Measurements from ENCODE around the gene CCDC13.
"Not testable (repeated sequence)": the region's sequence is repeated elsewhere in the genome, so short reads cannot be mapped to it uniquely, and the experiment has no call there.

CCDC13 gene, protein sequence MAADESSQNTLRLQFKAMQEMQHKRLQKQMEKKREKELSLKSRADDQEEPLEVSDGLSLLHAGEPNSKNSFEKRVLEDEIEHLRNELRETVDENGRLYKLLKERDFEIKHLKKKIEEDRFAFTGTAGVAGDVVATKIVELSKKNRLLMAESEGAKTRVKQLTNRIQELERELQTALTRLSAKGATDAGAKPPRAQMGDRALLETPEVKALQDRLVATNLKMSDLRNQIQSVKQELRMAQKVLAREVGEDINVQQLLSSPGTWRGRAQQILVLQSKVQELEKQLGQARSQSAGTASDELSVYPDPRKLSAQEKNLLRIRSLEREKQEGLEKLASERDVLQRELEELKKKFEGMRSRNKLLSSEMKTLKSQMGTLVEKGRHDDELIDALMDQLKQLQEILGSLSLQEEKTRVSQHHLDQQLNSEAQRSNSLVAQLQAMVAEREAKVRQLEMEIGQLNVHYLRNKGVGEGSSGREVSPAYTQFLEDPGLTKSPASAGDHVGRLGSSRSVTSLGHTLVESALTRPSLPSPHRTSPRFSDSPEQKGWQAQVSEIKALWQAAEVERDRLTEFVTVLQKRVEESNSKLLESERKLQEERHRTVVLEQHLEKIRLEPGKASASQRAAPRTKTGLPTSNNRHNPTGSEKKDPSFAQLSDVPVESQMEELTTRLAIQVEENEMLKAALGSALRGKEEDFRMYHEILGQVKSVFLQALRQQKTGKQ

GRCh38 chr3:42772670-42773408 lies at the start of gene CCDC13:
Gene CCDC13, minus strand, starts transcription at chr3:42773253. Its CDS starts 14,908 bp downstream, at chr3:42758345.
- peak; percentile 80 to 81 for DNase-seq

GRCh38 chr3:42822828-42823227 lies 49.8 kb upstream of the CCDC13 start:
- DNase-seq: no peak

- DNase-seq: no peak
Measured at GRCh38 chr3:42820746-42821051, 47.6 kb upstream of the CCDC13 start.

GRCh38 chr3:42819351-42819965 lies 46.4 kb upstream of the CCDC13 start:
- peak; percentile 89 to 94 for DNase-seq

DNA sequence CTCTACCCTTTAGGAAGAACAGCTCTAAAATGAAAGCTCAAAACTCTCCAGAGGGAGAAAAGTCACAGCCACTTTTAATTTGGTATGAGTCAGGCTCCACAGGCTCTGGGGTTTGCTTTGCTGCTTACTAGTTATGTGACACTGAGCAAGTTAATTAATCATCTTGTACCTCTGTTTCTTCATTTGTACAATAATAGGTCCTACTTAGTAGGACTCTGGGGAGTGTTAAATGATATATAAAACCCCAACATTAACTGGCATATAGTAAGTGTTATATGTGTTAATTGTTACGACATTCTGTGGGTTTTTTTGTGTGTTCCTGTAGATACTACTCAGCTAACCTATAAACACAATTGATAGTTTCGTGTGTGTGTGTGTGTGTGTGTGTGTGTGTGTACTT lies 42.8 kb upstream of the CCDC13 start:
- DNase-seq: no peak

DNA sequence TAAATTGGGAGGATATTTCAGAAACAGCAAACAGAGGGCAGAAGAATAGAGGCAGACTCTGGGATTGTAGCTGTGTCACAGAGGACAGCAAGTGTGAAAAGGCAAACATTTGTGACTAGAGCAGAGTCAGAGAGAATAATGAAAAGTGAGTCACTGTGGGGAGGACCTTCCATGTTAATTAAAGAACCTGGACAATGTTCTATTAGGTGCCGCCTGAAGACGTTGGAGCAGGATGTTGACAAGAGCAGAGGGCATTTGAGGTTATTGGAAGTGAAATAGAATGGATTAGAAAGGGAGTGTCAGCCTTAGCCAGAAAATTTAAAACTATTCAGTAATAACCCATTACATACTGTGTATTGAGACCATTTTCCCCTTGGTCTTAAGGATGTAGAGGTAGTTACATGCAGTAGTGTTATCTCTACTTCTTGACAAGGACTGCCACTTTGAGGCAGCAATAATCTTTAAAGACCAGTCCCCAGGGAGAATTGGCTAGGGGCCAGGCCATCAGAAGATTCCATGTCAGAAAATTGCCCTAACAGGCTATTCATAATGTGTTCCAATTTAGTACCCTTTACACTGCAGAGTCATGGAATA lies 42.0 kb upstream of the CCDC13 start:
- DNase-seq: peak in 1 of 2 experiments; percentile 65

DNA sequence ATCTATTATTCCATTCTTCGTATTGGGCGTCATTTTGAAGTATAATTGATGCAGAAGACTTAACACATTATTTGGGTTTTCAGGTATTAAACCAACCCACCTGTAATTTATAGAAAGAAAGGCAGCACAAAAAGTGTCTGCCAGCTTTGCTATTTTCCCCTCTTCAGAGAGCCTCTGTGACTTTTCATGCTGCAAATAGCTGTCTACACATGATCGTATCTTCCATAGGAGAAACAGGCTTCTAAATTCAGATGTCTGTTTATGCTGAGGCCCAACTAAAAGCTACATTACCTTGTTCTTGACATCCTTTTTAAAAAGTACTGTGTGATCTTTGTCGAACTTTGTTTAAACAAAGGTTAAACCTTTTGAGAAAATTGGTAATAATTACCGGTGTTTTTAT lies 41.2 kb upstream of the CCDC13 start:
- DNase-seq: no peak

- DNase-seq: not testable (repeated sequence)
Measured at GRCh38 chr3:42811118-42811883, 38.2 kb upstream of the CCDC13 start.

GRCh38 chr3:42810706-42811105 lies 37.7 kb upstream of the CCDC13 start:
- not testable (repeated sequence) for DNase-seq

GRCh38 chr3:42809202-42809601 lies 36.1 kb upstream of the CCDC13 start, which contains the start of gene ACKR2:
Gene ACKR2, plus strand, starts transcription at chr3:42809445. Its CDS starts 55,058 bp downstream, at chr3:42864503.
- DNase-seq: no peak

- DNase-seq: no peak
Measured at GRCh38 chr3:42807929-42808328, 34.9 kb upstream of the CCDC13 start.

- no peak for DNase-seq
Measured at GRCh38 chr3:42805141-42805821, 32.2 kb upstream of the CCDC13 start.

DNA sequence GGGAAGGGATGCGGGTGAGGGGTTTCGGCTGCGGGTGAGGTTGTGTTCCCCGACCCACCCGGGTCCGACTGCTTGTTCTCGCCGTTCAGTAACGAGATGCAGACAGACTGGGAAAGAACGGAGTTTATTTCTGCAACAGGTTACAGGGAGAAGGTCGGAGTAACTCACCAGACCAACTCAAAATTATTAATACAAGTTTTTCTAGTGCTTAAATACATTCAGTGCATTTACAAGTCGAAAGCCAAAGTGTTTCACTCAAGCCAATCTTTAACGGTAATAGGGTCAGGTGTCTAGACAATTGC lies 31.7 kb upstream of the CCDC13 start:
- DNase-seq: no peak

GRCh38 chr3:42804106-42804830 lies 31.2 kb upstream of the CCDC13 start, which contains the start of gene HIGD1A:
Gene HIGD1A, minus strand, starts transcription at chr3:42804490. Its CDS starts 10,237 bp downstream, at chr3:42794253.
- peak; percentile 95 to 98 for DNase-seq

DNA sequence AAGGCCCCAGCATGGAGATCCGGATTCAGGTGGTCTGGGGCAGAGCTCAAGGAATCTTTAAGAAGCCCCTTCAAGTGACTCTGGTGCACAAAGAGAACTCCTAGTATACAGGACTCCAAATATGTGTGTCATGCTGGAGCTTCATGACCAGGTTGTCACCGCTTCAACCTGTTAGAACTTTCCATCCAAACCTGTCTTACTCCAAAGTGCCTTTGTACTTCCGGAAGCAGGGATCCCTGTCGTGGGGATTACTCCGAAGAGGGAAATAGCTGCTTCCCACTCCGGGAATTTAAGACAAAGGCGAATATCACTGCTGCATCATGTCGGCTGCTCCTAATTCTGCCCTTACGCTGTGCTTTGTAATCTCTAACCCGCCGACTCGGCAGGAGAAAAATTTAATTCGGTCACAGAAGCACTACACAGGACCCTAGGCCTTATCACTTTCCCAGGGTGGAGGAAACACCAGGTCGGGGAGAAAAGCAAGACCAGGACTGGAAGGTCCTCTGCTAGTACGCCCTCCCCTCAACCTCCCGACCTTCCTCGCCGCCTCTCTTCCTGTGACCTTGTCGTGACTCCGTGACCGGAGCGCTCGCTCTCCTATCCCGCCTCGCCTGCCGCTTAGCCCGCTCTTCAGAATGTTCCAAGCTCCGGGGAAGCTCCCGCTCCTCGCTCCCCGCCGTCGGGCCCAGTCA lies 30.5 kb upstream of the CCDC13 start:
- peak in 1 of 2 experiments; percentile 43 for DNase-seq

DNA sequence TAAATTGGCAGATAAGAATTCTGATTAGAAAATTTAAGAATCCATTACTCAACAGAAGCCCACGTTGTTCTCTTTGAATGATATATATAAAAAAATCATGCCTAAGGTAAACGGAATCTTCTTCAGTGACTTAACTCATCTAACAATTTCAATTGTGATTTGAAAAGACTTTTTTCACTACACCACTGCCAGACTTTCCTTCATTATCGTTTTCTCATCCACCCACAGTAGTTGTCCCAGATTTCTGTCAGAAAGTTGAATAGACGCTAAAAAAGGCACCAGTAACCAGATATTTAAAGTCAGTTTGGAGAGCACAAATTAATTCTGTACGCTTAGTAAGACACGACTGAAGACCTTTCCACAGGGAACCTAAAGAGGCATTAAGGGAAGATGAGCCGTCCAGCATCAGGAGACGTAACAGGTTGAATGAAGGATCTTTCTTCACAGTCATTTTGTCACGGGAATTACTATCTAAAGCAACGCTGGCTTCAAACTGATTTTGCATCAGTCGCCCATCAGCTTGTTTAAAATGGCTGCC lies 29.9 kb upstream of the CCDC13 start:
- peak in 1 of 2 experiments; percentile 43 for DNase-seq

DNA sequence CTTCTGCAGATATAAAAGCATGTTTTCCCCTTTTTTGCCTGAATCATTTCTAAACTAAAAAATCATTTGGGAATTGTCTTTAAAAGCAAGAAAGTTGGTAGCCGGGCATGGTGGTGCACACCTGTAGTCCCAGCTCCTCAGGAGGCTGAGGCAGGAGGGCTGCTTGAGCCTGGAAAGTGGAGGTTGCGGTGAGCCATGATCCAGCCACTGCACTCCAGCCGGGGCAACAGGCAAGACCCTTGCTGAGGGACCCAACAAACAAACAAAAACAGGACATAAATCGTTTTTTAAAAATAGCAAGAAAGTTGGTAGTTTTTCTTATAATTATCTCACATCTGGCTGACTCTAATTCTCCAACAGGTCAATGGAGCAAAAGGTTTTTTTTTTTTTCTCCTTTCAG lies 28.7 kb upstream of the CCDC13 start:
- DNase-seq: no peak

DNA sequence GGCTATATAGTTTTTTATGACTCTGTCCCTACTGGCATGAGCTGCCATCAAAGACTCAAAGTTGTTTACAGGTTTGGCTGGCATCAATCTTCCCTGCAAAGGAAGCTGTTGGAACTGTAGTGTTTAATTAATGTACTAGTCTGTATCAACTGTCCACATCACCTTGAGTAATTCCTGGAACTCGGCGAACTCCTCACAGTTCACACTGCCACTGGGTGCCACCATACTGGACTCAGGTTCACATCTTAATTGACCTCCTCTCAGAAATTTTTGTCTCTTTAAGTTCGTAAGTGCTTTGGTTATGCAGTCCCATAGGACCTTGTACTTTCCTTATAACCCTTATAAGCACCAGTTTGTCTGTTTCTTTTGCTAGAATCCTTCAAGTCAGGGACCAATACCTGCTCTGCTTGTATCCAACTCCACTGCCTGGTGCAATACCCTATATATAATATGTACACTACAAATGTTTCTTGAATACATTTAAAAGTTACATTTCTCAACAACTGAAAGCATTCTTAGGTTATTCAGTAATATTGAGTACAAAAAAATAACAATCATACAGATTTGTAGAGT lies 28.1 kb upstream of the CCDC13 start:
- DNase-seq: no peak

- DNase-seq: no peak
Measured at GRCh38 chr3:42800251-42800650, 27.2 kb upstream of the CCDC13 start.

Data from NCI-H2081 (cell line).